ENCODE results near the gene BACH2.
A peak's percentile ranks its signal among the peaks of the same experiment; 100 is the strongest.

The BACH2 gene

DNA sequence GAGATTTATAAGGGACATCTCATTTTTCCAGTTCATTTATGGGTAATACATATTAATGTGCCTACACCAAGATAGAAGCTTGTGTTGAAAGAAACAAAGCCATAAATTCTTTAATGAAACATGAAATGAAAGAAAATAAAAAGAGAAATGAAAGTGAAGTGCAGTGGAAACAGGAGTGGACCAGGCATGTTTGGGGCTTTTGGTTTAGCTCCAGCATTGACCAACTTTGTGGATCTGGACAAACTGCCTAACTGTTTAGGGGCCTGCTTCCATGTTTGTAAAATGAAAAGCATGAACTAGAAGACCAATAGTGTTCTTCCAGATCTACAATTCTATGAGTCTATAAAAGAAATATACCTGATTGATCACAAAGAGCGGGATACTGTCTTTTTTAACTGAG is 277.4 kb downstream of the BACH2 start:
- no peak for DNase-seq

DNA sequence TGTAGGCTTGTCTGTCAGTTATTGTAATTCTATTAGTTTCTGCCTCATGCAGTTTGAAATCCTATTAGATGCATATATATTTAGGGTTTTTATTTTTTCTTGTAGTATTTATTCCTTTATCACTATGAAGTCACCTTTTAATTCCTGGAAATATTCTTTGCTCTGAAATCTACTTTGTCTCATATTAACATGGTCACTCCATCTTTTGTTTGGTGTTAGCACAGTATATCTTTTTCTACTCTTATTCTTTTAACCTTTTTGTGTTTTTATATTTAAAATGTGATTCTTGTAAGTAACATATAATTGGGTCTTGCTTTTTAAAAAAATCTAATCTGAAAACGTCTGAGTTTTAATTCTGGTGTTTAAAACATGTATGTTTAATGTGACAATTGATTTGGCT is 280.8 kb downstream of the BACH2 start:
- no peak for DNase-seq

DNA sequence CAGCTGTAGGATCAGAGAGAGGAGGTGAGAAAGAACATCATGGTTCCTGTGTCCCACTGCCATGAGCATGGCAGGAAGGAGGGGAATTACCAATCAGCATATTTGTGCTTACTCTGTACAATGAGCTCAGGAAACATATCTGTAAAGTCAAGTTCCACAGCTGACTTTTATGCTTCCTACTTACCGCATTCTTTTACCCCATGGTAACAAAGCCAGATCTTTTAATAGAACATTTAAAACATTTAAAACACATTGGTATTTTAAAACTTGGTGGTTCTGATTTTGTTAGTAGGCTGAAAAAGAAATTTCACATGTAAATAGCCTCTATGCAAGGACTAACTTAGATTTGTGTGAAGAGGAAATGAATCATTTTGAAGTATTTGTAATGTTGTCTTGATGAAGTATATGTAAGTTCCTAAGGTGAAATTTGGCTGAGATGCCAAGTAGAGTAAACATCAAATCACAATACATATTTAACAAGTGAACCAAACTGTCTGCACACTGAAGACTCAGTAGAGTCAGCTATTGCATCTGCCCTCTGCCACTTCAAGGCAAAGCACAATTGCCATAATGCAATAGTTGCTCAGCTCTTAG is 287.6 kb downstream of the BACH2 start:
- no peak for DNase-seq

DNA sequence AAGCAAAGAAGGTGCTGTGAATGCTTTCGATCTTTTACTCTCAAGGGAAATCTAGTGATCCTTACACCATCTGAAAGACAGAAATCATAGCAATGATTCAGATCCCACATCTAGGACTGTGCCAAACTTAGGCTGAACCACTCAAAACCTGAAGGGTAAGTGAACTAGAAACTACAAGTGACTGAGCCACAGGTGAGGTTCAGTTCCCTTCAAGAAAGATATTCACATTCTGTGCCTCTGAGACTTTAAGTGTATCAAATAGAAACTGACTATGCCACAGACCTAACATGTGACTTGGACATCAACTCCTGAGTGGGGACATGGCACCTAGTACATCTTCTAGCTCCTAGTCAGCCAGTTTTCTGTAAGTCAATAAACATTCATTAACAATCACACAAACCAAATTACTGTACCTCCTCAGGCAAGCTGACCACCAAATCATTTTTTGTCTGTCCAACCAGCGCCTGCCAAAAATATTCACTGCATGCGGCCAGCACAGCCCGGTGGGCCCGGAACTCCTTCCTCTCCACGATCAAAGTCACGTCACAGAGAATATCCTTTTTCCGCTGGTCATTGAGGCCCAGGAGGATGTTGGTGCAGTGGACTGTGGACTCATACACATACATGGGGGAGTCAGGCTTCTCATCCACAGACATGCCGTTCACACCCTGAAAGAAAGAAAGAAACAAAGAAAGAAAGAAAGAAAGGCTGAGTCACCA is 288.3 kb downstream of the BACH2 start:
- DNase-seq: no peak

DNA sequence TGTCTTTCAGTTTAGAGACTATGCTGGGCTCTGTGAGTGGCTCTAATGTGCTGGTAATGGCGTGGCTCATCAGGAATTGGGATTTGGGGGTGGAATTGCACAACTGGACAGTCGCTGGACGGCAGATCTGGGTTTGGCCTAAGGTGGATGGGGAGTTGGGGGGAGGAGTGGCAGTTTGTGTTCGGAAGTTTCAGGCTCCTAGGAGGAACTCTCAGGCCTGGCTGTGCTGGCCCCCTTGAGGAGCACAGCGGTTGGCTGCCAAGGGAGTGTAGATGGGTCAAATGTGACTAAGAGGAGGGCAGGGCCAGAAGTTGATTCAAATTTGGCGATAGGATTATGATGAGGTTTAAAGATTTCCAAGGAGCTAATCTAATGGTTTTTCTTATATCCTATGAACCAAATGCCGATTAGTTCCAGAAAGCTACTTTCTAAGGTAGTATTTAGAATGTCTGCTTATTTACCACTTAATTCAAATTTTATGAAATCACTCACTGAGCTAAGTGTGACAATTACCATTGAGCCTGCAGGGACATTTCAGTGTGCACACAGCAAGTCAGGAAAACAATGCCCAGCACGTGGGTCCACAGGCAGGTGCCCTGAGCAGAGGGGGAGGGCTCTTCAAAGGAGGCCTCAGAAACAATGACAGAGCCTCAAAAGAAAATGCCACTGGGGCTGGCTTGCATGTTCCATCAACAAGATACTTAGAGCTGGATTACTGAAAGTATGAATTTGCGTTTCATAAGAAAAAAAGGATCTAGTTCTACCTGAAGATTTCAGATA is 291.4 kb downstream of the BACH2 start:
- no peak for DNase-seq

DNA sequence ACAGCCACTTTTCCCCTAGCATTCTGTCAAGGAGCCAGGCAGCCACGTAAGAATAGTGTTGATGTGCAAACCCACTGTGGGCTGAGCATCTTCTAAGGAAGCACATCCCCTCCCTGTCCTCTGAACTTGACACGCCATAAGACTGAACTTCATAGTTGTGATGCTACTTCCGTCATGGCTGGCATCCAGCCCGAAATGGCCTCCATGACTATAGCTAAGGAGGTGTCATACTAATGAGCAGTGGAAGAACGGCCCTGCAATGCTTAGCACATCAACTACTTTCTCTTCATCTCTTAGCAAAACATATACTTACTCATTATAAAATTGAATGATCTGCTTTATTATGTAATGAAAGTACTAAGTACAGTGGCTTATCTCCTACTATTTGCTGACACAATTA is 292.1 kb downstream of the BACH2 start:
- DNase-seq: no peak

DNA sequence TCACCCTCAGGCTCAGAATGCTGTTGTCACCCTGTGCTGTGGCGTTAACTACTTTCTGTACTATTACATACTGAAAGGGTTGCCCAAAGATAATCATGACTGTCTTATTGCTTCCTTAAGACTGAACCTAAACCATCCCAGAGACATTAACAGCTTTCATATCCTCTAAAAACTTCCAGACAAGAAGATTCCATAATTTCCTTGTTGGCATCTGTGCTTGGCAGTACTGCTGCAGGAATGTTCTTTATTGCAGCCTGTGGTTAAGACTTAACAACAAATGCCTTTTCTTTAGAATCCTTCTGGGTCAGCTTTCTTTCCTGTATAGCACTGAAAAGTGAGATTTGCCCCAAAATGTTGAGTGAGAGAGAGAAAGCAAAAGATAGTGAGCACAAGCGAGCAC is 292.7 kb downstream of the BACH2 start:
- no peak for DNase-seq

DNA sequence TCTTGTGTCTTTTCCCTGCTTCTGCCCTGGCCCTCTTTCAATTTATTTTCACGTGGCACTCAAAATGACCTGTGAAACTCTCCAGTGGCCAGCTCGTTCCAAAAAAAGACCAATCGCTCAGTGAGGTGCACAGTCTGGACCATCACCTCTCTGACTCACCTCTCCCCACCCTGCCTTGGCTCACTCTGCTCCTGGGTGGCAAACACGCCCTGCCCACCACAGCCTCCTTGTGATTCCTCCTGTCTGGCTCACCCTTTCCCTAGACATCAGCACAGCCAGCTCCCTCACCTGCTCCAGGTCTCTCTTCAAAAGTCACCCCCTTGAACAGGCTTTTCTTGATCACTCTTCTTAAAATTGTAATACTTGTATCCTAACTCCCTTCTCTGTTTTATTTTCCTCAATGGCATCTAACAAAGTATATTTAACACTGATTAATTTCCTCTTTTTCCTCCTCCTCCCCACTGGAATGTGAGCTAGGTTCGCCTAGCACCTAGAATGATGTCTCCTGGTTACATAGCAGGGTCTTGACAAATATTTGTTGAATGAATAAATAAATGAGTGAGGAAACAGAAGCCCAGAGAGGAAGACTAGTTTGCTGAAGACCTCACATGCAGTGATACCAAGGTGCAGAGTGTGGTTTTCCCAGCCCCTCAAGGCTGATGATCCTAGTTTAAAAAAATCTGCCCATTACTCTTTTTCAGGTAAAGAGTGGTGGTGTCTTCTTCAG is 293.4 kb downstream of the BACH2 start:
- no peak for DNase-seq

DNA sequence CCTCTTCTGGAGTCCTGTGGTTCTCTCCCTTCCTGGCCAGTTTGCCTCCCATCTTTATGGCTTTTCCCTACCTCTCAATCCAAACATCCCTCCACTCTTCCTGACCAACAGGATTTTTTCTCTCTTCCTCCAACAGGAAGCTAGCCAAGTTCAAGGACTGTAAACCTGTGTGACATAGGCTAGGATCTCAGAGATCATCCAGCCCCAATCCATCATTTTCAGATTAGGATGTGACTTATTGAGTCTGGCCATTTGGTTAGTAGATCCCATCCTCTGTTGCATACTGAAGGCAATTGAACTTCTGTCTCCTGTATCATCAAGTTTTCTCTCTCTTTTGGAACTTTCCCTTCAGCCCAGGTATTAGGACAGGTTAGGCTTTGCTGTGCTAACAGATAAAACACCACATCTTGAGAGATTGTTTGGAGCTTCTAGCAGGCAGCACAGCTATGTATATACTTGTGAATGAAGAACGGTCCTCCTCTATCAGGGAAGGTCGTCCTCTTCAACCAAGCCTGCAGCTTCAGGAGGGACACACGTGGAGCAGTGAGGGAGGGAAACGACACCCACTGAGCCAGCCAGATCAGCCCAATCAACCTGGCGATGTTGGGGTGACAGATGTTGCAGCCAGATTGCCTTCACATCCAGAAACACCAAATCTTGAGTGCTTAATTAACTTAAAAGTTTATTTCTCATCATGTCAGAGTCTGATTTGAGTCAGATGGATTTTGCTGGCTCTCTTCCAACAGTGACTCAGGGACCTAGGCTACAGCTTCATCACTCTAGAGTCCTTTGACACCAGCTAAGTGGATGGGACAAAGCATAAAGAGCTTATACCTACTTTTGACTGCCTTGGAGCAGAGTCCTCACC is 295.5 kb downstream of the BACH2 start:
- no peak for DNase-seq

DNA sequence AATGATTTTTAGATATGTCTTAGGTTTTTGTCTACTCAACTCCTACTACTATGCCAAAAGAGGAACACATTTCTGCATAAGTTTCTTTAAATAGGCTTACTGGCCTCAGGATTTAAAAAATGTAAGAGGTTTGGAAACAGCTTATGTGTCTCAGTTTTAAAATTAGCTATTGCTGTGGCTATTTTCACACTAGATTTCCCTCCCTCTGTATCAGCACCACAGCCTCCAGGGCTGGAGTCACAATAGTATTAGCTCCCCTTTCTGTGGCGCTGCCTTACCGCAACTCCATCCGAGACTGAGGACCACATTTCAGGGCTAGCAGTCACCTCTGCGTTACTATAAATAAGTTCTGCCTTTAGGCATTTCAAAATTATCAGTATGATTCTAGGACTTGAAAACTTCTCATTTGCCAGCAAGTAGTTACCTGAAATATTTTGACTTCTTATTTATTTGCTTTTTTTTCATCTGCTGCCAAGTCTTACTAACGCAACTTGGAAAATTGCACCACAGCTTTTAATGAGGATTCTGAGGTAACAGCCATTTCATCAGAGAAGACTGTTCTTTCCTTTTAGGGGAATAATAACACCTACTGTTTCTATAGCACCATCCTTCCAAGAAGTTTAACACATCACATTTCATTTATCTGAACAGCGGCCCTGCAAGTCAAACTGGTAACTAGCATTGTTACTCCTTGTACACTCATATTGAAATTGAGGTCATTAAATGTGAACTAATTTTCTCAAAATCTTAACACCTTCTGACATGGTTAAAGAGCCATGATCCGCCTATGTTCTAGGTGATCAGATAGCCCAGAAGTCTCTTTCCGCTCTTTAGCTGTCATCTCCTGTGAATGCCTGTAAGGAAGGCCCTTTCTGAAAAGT is 296.5 kb downstream of the BACH2 start:
- DNase-seq: no peak

DNA sequence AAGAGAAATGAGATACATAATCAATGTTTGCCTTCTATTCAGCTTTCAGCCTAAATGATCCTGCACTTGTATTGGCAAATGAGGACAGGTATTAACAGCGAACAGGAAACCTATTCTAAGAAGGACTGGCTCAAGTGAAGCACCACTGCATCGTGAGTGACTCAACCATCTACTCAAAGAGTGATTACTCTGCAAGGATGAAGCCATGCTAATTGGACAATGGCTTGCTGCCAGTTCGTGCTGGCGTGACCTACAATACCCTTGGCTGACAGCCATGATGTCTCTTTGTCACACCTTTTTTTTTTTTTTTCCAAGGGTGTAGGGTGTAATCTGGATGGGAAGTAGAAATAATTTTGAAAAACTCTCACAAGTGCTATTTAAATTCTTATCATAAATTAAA is 297.5 kb downstream of the BACH2 start:
- peak; percentile 69 for DNase-seq

DNA sequence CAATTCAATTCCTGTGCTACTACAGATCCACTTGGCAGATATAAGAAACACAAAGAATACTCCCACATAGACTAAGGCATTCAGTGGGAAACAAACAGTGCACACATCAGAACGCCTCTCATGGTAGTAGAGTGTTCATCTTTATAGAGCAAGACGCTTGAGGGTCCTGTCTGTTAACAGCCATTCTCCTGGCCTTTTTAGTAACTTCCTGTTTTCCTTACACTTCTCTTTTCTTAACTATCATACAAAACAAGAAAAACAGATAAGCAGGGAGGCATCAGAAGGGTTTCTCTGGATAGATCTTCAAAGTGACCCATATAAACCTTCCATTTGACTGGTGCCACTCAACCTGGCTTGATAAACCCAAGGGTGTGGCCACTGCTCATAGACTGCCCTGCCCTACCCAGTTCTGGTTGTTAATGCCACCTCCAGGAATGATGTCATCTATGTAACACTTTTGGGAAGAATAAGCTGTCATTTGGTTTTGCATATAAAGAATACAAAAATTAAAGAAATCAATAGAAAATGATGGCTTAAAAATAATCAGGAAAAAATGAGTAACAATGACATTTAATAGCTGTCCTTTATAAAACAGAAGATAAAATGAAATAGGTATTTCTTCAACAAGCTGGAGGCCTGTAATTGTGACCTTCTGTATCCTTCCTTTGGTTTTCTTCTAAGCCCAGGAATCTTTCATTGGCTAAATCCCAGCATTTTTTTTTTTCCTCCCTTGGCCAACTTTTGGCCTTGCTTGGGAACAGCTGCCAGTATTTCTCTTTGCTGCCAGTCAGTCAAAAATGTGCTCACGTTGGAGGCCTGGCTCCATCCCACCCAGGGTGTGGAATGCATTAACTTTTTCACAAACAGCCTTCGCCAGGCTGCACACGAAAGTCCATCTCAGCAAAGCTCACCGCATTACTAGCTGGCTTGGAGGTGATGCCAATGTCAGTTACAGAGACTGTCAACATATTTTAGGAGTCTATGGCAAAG is 298.9 kb downstream of the BACH2 start:
- DNase-seq: no peak

DNA sequence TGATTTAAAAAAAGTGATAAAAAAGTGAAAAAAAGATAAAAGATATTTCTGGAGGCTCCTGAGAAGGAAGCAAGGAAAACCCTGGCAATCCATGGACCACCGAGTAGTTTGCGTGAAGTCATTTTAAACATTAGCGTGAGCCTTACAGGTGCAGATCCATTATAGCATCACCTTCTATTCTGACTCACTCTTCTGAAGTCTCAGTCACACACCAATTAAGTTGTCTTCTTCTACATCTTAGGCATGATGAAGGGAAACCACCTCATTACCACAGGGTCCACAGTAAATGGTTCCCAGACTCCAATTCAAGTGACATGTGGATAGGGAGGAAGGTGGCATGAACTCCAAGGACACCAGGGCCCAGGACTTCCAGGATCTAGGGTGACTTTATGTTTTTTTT is 303.2 kb downstream of the BACH2 start:
- DNase-seq: no peak

DNA sequence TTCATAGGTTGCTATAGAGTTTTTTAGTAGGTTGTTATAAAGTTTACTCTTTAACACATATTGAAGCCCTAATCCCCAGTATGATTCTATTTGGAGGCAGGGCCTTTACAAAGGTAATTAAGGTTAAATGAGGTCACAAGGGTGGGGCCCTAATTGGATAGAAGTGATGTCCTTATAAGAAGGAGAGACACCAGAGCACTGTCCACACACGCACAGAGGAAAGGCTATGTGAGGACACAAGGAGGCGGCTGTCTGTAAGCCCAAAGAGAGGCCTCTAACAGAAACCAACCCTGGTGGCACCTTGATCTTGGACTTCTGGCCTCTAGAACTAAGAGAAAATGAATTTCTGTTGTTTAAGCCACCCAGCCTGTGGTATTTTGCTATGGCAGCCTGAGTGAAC is 303.8 kb downstream of the BACH2 start:
- DNase-seq: no peak

DNA sequence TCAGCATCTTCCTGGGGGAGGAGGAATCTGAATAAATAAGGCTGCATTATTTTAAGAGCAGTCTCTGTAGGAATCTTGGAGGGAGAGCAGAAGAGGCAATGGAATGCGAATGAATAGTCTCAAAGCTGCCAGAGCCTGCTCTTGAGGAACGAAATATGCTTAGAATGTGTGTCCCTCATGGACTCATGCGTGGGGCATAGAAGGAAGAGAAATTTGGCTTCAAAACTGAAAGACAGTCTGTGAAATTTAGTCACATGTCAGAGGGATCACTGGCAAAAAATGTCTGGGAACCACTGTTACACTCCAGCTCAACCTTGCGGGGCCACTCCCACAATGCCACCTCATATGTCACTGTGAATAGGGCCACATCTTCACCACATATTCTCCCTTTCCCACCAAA is 306.9 kb downstream of the BACH2 start:
- DNase-seq: no peak

DNA sequence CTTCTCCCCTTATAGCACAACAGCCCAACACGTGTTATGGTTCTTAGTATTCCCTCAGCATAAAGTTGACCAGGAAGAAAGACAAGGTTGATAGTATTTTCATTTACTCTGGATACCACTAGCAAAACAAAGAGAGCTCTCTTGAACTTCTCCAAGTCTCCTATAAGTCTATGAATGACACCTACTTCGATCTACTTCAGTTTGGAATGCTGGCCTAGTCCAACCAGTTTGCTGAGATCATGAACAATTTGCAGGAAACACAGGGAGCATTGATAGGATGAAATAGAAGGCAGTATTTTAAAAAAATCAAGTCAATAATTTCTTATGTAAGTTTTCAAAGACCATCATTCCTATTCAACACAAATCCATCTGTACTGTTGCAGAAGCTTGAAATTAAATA is 308.8 kb downstream of the BACH2 start:
- DNase-seq: no peak

DNA sequence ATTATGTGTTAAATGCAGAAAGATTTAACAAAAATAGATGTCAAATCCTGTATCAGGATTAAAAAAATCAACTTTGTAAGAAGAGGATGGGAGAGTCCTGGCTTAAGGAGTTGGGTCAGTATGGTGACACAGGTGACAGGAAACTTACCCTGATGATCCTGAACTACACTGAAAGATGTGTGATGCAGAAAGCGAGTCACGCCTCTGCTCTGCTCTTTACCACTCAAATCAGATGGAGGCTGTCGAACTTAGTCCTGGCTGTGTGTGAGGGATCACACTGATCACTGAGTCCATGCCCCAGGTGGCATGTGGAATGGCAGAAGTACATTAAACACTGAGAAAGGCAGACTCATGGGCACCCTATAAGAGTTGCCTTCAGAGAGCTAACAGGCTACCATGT is 309.5 kb downstream of the BACH2 start:
- no peak for DNase-seq

DNA sequence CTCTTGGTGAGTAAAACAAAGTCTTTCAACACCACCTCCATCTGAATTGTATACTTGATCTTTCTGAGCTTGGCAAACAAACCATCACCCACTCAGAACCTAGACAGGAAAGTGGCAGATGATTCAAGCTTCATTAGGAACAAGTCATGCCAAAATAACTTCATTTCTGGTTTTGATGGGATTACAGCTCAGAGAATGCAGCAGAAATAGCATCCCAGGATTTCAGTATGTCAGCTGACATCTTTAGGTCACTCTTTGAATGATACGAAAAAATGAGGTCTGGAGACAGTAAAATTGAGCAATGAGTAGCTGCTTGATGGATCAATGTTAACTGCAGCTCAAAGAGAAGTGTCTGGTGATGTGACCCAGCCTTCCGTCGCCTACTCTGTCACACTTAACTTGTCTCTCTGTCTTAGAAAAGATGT is 310.0 kb downstream of the BACH2 start:
- peak; percentile 58 for DNase-seq

DNA sequence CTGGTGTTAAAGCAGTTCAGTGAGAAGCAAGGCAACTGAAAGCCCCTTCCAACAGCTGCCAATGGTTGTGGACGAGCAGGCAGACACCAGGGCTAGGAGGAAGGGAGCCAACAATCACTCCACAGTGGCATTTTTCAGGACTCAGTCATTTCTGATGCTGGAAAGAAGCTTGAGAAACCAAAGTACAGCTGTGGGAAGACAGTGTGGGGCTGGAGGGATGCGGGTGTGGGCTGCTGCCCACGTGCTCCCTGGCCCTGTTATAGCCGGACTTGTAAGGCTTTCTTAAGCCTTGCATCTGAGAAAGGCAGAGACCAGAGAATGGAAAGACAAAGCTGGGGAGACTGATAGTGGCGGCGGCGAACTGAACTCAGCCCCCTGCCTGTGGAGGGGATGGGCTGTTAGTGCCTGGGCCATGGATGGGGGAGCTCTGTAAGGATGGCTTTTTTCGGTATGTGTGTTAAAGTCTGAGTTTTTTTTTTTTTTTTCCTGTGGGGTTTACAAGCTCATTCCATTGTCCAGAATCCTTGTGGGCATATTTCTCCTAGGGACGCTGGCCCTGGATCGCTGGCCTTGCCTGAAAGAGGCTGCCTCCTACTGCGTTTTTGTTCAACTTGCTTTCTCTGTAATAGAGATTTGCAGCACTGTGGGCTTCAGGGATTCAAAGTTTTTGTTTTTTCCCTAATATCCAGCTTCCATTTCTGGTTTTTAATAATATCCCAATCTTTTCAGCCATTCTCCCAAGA is 310.7 kb downstream of the BACH2 start:
- DNase-seq: no peak
